C4-2B (cell line): ENCODE data around the gene SIRT2.

Source experiments
- CTCF ChIP-seq: fragments of 450-650 bp; conservative IDR thresholded peaks from 2 replicates; pipeline ENCODE4 v1.5.1; 2017; ENCODE audit warnings: mild to moderate bottlenecking
- ZFX ChIP-seq: fragments of 450-650 bp; IDR thresholded peaks from 2 replicates; pipeline ENCODE4 v1.6.1; 2017

- TF ChIP-seq CTCF (no peak; the same call in 1 of the 2 replicates), ZFX (no peak)
These were observed 49.5 kb downstream of the SIRT2 start, which contains the start of gene HNRNPL for GRCh38 chr19:38849860-38850435.
